ENCODE results near the gene DNAJC24. TPM values are rescaled to one million over a fixed set of nuclear protein-coding genes. Genes with fewer than 3 reads are reported as not detected.
"Not testable (repeated sequence)": the region's sequence is repeated elsewhere in the genome, so short reads cannot be mapped to it uniquely, and the experiment has no call there.

DNAJC24 gene, protein sequence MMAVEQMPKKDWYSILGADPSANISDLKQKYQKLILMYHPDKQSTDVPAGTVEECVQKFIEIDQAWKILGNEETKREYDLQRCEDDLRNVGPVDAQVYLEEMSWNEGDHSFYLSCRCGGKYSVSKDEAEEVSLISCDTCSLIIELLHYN
- 10 to 100 TPM; 17.8 to 21.3 TPM for total RNA-seq

DNA sequence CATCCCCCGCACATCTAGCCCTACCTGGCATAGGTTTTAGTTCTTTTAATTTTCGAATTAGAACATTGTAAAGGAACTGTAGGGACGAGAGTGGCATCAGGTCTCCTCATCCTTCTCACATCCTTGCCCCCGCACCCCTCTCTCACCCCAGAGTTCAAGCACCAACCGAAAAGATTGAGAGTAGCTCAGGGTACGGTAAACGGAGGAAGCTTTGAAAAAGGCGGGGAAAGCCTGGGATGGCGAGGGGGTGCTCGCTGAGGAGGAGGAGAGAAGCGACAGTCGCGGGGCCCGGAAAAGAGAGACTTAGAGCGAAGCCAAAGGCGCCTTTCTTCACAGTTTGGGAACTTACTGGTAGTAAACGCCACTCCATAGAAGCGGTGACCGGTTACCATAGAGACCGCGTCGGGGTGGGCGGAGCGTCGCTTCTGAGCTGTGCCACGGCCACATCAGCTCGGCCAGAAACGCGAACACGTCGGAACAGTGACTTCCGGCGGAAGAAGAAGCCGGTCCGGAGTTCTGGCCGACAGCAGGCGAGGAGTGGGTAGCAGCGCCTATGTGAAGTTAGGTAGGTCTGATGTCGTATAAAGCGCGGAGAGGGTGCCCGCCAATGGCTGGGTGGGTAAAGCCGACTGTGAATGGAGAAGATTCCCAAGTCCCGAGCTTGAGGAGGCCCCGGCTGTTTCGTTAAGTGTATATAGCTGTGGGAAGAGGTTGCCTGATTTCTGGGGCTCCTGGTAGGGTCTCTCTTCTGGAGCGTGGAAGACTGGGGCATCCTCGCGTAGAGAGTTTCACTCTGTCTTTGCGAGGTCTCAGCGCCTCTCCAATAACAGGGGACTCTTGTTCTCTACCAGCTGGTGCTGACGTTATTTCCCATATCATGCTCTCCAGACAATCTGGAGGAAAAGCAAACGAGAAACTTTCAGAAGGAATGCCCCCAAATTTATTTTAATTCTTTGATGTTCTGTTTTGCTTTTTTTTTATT, at the start of gene DNAJC24, which contains the start of gene DCDC1:
Gene DNAJC24 (plus strand): TSS at position 513 of the 982 bp plus-strand sequence. CDS start 889 bp downstream, outside the sequence.
Gene DCDC1 (minus strand): TSS at position 392 of the 982 bp plus-strand sequence. CDS start 41,459 bp downstream, outside the sequence.
- Mint-ChIP-seq H3K27me3 (no peaks in the 10 kb centered on the region), H3K9me3 (no peaks in the 10 kb centered on the region), H3K36me3 (peaks cover 13% of the 10 kb centered on the region), H3K27ac (peak within 1 kb of the TSS; percentile 94), H3K4me3 (peak within 1 kb of the TSS; percentile 98), H3K4me1 (peaks cover 27% of the 10 kb centered on the region)
- POLR2A ChIA-PET: no interaction called here
- peak; percentile 89 for DNase-seq
- peak; percentile 97 for ATAC-seq (ENCODE audit: low read depth)

- H3K27me3 Mint-ChIP-seq; DNase-seq; ATAC-seq (ENCODE audit: low read depth); H3K36me3 Mint-ChIP-seq; H3K9me3 Mint-ChIP-seq; H3K4me3 Mint-ChIP-seq; H3K4me1 Mint-ChIP-seq; POLR2A ChIA-PET; H3K27ac Mint-ChIP-seq: not testable (repeated sequence)
Measured at GRCh38 chr11:31321494-31321893, 48.2 kb upstream of the DNAJC24 start.

- DNase-seq (no peak), ATAC-seq (ENCODE audit: low read depth) (no peak)
- no peak overlapping the region for H3K27ac Mint-ChIP-seq
- no peaks in the 10 kb centered on the region for H3K36me3 Mint-ChIP-seq
- H3K27me3 Mint-ChIP-seq: no peaks in the 10 kb centered on the region
- POLR2A ChIA-PET: no interaction called here
- H3K4me3 Mint-ChIP-seq: no peak overlapping the region
- no peaks in the 10 kb centered on the region for H3K9me3 Mint-ChIP-seq
- peaks cover 5% of the 10 kb centered on the region for H3K4me1 Mint-ChIP-seq
Measured at GRCh38 chr11:31323145-31323544, 46.5 kb upstream of the DNAJC24 start.

GRCh38 chr11:31325160-31325559, 44.5 kb upstream of the DNAJC24 start:
- no peak for ATAC-seq (ENCODE audit: low read depth)
- Mint-ChIP-seq H3K27me3 (no peaks in the 10 kb centered on the region), H3K4me1 (peaks cover 5% of the 10 kb centered on the region), H3K9me3 (peaks cover 2% of the 10 kb centered on the region), H3K27ac (no peak overlapping the region), H3K4me3 (no peak overlapping the region), H3K36me3 (no peaks in the 10 kb centered on the region)
- POLR2A ChIA-PET: no interaction called here
- DNase-seq: no peak

DNA sequence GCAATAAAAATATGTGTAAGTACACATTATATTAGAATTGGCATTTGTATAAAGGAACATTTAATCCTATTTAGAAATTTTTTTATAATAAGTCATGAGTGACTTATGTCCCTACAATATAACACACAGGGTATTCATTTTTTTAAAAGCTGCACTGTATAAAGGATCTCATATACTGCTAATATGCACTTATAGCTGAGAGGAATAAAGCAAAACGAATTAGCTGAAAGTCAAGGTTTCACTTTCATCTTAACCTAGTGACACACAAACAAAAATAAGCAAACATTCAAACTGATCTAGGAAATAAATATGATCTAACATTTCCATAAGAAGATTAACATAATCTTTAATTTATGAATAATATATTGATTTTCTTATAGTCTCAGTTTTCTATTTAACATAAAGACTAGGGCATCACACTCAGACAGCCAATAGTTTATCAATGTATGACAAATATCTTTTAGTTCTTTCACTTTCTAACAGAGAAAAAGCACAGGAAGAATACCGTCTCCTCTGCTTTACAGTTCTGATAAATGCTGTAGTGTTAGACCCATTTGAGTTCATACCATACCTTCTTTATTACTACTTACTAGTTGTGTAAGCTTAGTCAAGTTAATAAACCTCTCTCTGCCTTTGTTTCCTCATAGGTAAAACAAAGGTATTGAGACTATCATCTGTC, 43.1 kb upstream of the DNAJC24 start:
- ATAC-seq (ENCODE audit: low read depth) (no peak), DNase-seq (no peak)
- no peak overlapping the region for H3K27ac Mint-ChIP-seq
- no peak overlapping the region for H3K4me3 Mint-ChIP-seq
- peaks cover 2% of the 10 kb centered on the region for H3K9me3 Mint-ChIP-seq
- peaks cover 5% of the 10 kb centered on the region for H3K4me1 Mint-ChIP-seq
- POLR2A ChIA-PET: no interaction called here
- H3K27me3 Mint-ChIP-seq: no peaks in the 10 kb centered on the region
- H3K36me3 Mint-ChIP-seq: no peaks in the 10 kb centered on the region

GRCh38 chr11:31327417-31327816, 42.2 kb upstream of the DNAJC24 start:
- DNase-seq (no peak), ATAC-seq (ENCODE audit: low read depth) (no peak)
- Mint-ChIP-seq H3K27ac (no peak overlapping the region), H3K4me1 (peaks cover 5% of the 10 kb centered on the region), H3K4me3 (no peak overlapping the region), H3K9me3 (peaks cover 3% of the 10 kb centered on the region), H3K27me3 (peaks cover 3% of the 10 kb centered on the region), H3K36me3 (no peaks in the 10 kb centered on the region)
- POLR2A ChIA-PET: no interaction called here

DNA sequence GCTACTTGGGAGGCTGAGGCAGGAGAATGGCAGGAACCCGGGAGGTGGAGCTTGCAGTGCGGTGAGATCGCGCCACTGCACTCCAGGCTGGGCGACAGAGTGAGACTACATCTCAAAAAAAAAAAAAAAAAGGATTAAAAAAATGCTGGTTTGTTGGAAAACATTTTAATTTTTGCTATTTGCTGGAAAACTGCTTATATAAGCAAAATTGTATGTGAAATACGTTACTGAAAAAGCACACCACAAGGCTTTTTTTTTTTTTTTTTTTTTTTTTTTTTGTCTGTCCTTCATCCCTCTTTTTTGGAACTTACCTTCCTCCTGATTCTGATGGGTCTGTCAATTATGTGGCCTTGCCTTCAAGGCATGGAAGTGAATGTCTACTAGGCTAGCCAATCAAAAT, 41.0 kb upstream of the DNAJC24 start:
- ATAC-seq (ENCODE audit: low read depth) (no peak), DNase-seq (no peak)
- Mint-ChIP-seq H3K27me3 (peaks cover 3% of the 10 kb centered on the region), H3K4me3 (no peak overlapping the region), H3K36me3 (no peaks in the 10 kb centered on the region), H3K4me1 (peaks cover 5% of the 10 kb centered on the region), H3K27ac (no peak overlapping the region), H3K9me3 (peaks cover 3% of the 10 kb centered on the region)
- POLR2A ChIA-PET: no interaction called here

GRCh38 chr11:31337806-31338205, 31.9 kb upstream of the DNAJC24 start:
- no peak for ATAC-seq (ENCODE audit: low read depth)
- Mint-ChIP-seq H3K27ac (no peak overlapping the region), H3K4me1 (no peaks in the 10 kb centered on the region), H3K27me3 (peaks cover 7% of the 10 kb centered on the region), H3K36me3 (no peaks in the 10 kb centered on the region), H3K4me3 (no peak overlapping the region), H3K9me3 (no peaks in the 10 kb centered on the region)
- POLR2A ChIA-PET: no interaction called here
- no peak for DNase-seq

- no peaks in the 10 kb centered on the region for H3K4me1 Mint-ChIP-seq
- H3K27ac Mint-ChIP-seq: no peak overlapping the region
- no peak for ATAC-seq (ENCODE audit: low read depth)
- H3K9me3 Mint-ChIP-seq: no peaks in the 10 kb centered on the region
- POLR2A ChIA-PET: no interaction called here
- H3K4me3 Mint-ChIP-seq: no peak overlapping the region
- H3K27me3 Mint-ChIP-seq: peaks cover 7% of the 10 kb centered on the region
- H3K36me3 Mint-ChIP-seq: no peaks in the 10 kb centered on the region
- DNase-seq: no peak
Measured at GRCh38 chr11:31340903-31341572, 28.6 kb upstream of the DNAJC24 start.

GRCh38 chr11:31351168-31351567, 18.5 kb upstream of the DNAJC24 start:
- no peak overlapping the region for H3K4me3 Mint-ChIP-seq
- peaks cover 7% of the 10 kb centered on the region for H3K27me3 Mint-ChIP-seq
- H3K4me1 Mint-ChIP-seq: no peaks in the 10 kb centered on the region
- ATAC-seq (ENCODE audit: low read depth): no peak
- H3K27ac Mint-ChIP-seq: no peak overlapping the region
- H3K9me3 Mint-ChIP-seq: no peaks in the 10 kb centered on the region
- no peaks in the 10 kb centered on the region for H3K36me3 Mint-ChIP-seq
- DNase-seq: no peak
- POLR2A ChIA-PET: no interaction called here

DNA sequence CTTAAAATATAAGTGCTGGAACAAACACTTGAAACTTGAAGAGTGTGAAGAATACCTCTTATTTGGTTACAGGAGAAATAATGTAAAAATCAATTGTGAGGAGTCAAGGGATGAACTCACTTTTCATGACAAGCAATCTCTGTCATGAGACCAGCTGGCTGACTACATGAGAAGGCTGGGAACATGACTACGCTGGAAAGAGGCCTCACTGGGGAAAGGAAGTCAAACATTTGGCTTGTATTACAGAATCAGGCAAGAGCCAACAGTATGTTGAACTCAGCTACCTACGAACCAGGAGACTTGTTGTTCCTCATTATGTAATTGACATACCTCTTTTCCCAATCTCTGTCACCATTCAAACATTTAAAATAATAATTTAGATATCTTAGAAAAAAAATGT, 14.5 kb upstream of the DNAJC24 start:
- H3K4me1 Mint-ChIP-seq: no peaks in the 10 kb centered on the region
- no peak overlapping the region for H3K4me3 Mint-ChIP-seq
- ATAC-seq (ENCODE audit: low read depth) (no peak), DNase-seq (no peak)
- no peaks in the 10 kb centered on the region for H3K9me3 Mint-ChIP-seq
- H3K27me3 Mint-ChIP-seq: peaks cover 7% of the 10 kb centered on the region
- H3K36me3 Mint-ChIP-seq: no peaks in the 10 kb centered on the region
- POLR2A ChIA-PET: no interaction called here
- H3K27ac Mint-ChIP-seq: no peak overlapping the region

GRCh38 chr11:31355817-31356216, 13.8 kb upstream of the DNAJC24 start:
- Mint-ChIP-seq H3K4me3 (no peak overlapping the region), H3K9me3 (no peaks in the 10 kb centered on the region), H3K27ac (no peak overlapping the region), H3K36me3 (no peaks in the 10 kb centered on the region), H3K27me3 (peaks cover 7% of the 10 kb centered on the region), H3K4me1 (no peaks in the 10 kb centered on the region)
- POLR2A ChIA-PET: no interaction called here
- no peak for DNase-seq
- ATAC-seq (ENCODE audit: low read depth): no peak

GRCh38 chr11:31361743-31362142, 7.9 kb upstream of the DNAJC24 start:
- POLR2A ChIA-PET: no interaction called here
- no peak overlapping the region for H3K27ac Mint-ChIP-seq
- peaks cover 11% of the 10 kb centered on the region for H3K4me1 Mint-ChIP-seq
- no peaks in the 10 kb centered on the region for H3K36me3 Mint-ChIP-seq
- ATAC-seq (ENCODE audit: low read depth) (no peak), DNase-seq (no peak)
- peaks cover 3% of the 10 kb centered on the region for H3K27me3 Mint-ChIP-seq
- no peak overlapping the region for H3K4me3 Mint-ChIP-seq
- H3K9me3 Mint-ChIP-seq: no peaks in the 10 kb centered on the region
